CD4-positive, alpha-beta T cell treated with Interleukin-17A for 1 hour (primary cell): ENCODE results near the gene RBFOX1.

ENCODE experiments used
- DNase-seq: peaks from one replicate; pipeline ENCODE4 v3.0.0-alpha.2; 2020

Gene RBFOX1

GRCh38 chr16:7545251-7545650 is 212.6 kb downstream of the RBFOX1 start:
- no peak for DNase-seq

GRCh38 chr16:7546948-7547347 is 214.3 kb downstream of the RBFOX1 start:
- DNase-seq = no peak

- DNase-seq = no peak
Observed at GRCh38 chr16:7547736-7548135, 215.1 kb downstream of the RBFOX1 start.

- DNase-seq = no peak
Observed at GRCh38 chr16:7548796-7549318, 216.2 kb downstream of the RBFOX1 start.

- DNase-seq = no peak
Observed at GRCh38 chr16:7550096-7550495, 217.5 kb downstream of the RBFOX1 start.

- DNase-seq = no peak
Observed at GRCh38 chr16:7555459-7555858, 222.8 kb downstream of the RBFOX1 start.

- DNase-seq = no peak
Observed at GRCh38 chr16:7561908-7562405, 229.3 kb downstream of the RBFOX1 start.

- no peak for DNase-seq
Observed at GRCh38 chr16:7566360-7566759, 233.7 kb downstream of the RBFOX1 start.

- DNase-seq = no peak
Observed at GRCh38 chr16:7571366-7571765, 238.7 kb downstream of the RBFOX1 start.

- DNase-seq = no peak
Observed at GRCh38 chr16:7577588-7577987, 244.9 kb downstream of the RBFOX1 start.

GRCh38 chr16:7579454-7579853 is 246.8 kb downstream of the RBFOX1 start:
- no peak for DNase-seq

GRCh38 chr16:7581175-7581574 is 248.5 kb downstream of the RBFOX1 start:
- no peak for DNase-seq

GRCh38 chr16:7583396-7583795 is 250.8 kb downstream of the RBFOX1 start:
- DNase-seq = no peak

- DNase-seq = no peak
Observed at GRCh38 chr16:7584561-7584960, 251.9 kb downstream of the RBFOX1 start.

- no peak for DNase-seq
Observed at GRCh38 chr16:7585705-7586104, 253.1 kb downstream of the RBFOX1 start.

GRCh38 chr16:7590934-7591333 is 258.3 kb downstream of the RBFOX1 start:
- DNase-seq = no peak

- DNase-seq = no peak
Observed at GRCh38 chr16:7596308-7596707, 263.7 kb downstream of the RBFOX1 start.

- DNase-seq = no peak
Observed at GRCh38 chr16:7597677-7598076, 265.0 kb downstream of the RBFOX1 start.

GRCh38 chr16:7601100-7601499 is 268.5 kb downstream of the RBFOX1 start:
- no peak for DNase-seq

GRCh38 chr16:7602291-7602950 is 269.8 kb downstream of the RBFOX1 start:
- no peak for DNase-seq

- DNase-seq = no peak
Observed at GRCh38 chr16:7605812-7606211, 273.2 kb downstream of the RBFOX1 start.

GRCh38 chr16:7612671-7613070 is 280.0 kb downstream of the RBFOX1 start:
- no peak for DNase-seq

GRCh38 chr16:7613518-7613917 is 280.9 kb downstream of the RBFOX1 start:
- DNase-seq = no peak

GRCh38 chr16:7614021-7614795 is 281.6 kb downstream of the RBFOX1 start:
- DNase-seq = no peak
